K562 (cell line): Measurements from ENCODE around the gene TPCN1. TPM values are rescaled to one million over a fixed set of nuclear protein-coding genes. Genes with fewer than 3 reads are reported as not detected.

ENCODE experiments used
- BCOR ChIP-seq: fragments of 450-650 bp; IDR thresholded peaks from 2 replicates; pipeline ENCODE4 v1.6.1; 2016
- CCNT2 ChIP-seq: IDR thresholded peaks from 2 replicates; pipeline ENCODE4 v1.6.1; 2011; ENCODE audit warnings: borderline replicate concordance, low read depth, mild to moderate bottlenecking, moderate library complexity, mixed read lengths, low read length; ENCODE audit not compliant: insufficient read length; ENCODE audit errors: extremely low read depth
- ETV5 ChIP-seq: sonication (generic); formaldehyde crosslinking; IDR thresholded peaks from 2 replicates; pipeline ENCODE4 v1.4.0; 2020; ENCODE audit warnings: low read depth, mild to moderate bottlenecking, missing genetic modification reagents
- FOSL1 ChIP-seq: fragments of 200-800 bp; sonication (Bioruptor generic); conservative IDR thresholded peaks from 2 replicates; pipeline ENCODE4 v1.6.1; 2016; ENCODE audit warnings: missing genetic modification characterization, missing compliant biosample characterization
- HNRNPH1 ChIP-seq: fragments of 200-400 bp; formaldehyde crosslinking; optimal IDR thresholded peaks from 2 replicates; pipeline ENCODE3; 2017; ENCODE audit warnings: low read depth, mild to moderate bottlenecking, low read length, moderate library complexity
- KDM1A ChIP-seq, 2 experiments: fragments of 450-650 bp; IDR thresholded peaks; 2 replicates each; pipeline ENCODE4 v1.6.1; 2016; ENCODE audit warnings: mild to moderate bottlenecking in 2 of 2
- KLF16 ChIP-seq: IDR thresholded peaks from 2 replicates; pipeline ENCODE4 v1.6.1; 2016; ENCODE audit warnings: antibody characterized with exemption
- LCOR ChIP-seq: sonication (generic); formaldehyde crosslinking; IDR thresholded peaks from 2 replicates; pipeline ENCODE4 v1.8.0; 2022; ENCODE audit warnings: mild to moderate bottlenecking, missing genetic modification reagents
- NR1H2 ChIP-seq: sonication (generic); formaldehyde crosslinking; IDR thresholded peaks from 2 replicates; pipeline ENCODE4 v1.4.0; 2020; ENCODE audit warnings: mild to moderate bottlenecking, missing genetic modification reagents
- PRPF4 ChIP-seq: fragments of 200-400 bp; formaldehyde crosslinking; IDR thresholded peaks from one replicate; pipeline ENCODE4 v1.6.1; 2017; ENCODE audit warnings: low read length, low read depth, mild to moderate bottlenecking; ENCODE audit not compliant: insufficient read depth, poor library complexity, severe bottlenecking
- RBBP5 ChIP-seq: fragments of 200-600 bp; sonication (generic); IDR thresholded peaks from 2 replicates; pipeline ENCODE4 v1.6.1; 2012; ENCODE audit warnings: borderline replicate concordance, mild to moderate bottlenecking, low read length, control low read depth, inconsistent platforms; ENCODE audit not compliant: insufficient read depth, poor library complexity, severe bottlenecking
- SAP30 ChIP-seq: fragments of 200-600 bp; sonication (generic); IDR thresholded peaks from 2 replicates; pipeline ENCODE4 v1.6.1; 2012; ENCODE audit warnings: borderline replicate concordance, low read depth, mild to moderate bottlenecking, moderate library complexity, low read length, control low read depth, inconsistent platforms; ENCODE audit not compliant: insufficient read depth, poor library complexity, severe bottlenecking
- SMAD4 ChIP-seq: fragments of 250-450 bp; sonication (Bioruptor Pico); conservative IDR thresholded peaks from 2 replicates; pipeline ENCODE4 v1.8.0; 2021; ENCODE audit warnings: inconsistent platforms, mild to moderate bottlenecking, moderate library complexity
- SMC3 ChIP-seq: conservative IDR thresholded peaks from 2 replicates; pipeline ENCODE4 v1.6.1; 2011; ENCODE audit warnings: low read depth, low read length, improper control_type of control experiment; ENCODE audit not compliant: insufficient read depth
- SP1 ChIP-seq: sonication (generic); formaldehyde crosslinking; IDR thresholded peaks from 2 replicates; pipeline ENCODE4 v1.8.1; 2022; ENCODE audit warnings: mild to moderate bottlenecking, missing genetic modification reagents
- TAF7 ChIP-seq: fragments of 450-650 bp; IDR thresholded peaks from 2 replicates; pipeline ENCODE4 v1.6.1; 2016; ENCODE audit warnings: missing genetic modification characterization, missing compliant biosample characterization
- U2AF2 ChIP-seq: fragments of 200-400 bp; formaldehyde crosslinking; optimal IDR thresholded peaks from 2 replicates; pipeline ENCODE3; 2017; ENCODE audit warnings: low read depth, mild to moderate bottlenecking, low read length
- WHSC1 ChIP-seq: IDR thresholded peaks from one replicate; pipeline ENCODE4 v1.6.1; 2012; ENCODE audit warnings: low read length, control low read depth, inconsistent platforms
- ZNF239 ChIP-seq: fragments of 250-450 bp; sonication (Bioruptor Pico); IDR thresholded peaks from 2 replicates; pipeline ENCODE4 v1.4.0; 2020; ENCODE audit warnings: mild to moderate bottlenecking
- ZNF57 ChIP-seq: fragments of 450-650 bp; formaldehyde crosslinking; IDR thresholded peaks from 2 replicates; pipeline ENCODE4 v1.4.0; 2020; ENCODE audit warnings: mild to moderate bottlenecking, moderate library complexity
- ZNF699 ChIP-seq: fragments of 250-450 bp; sonication (Bioruptor Pico); IDR thresholded peaks from 2 replicates; pipeline ENCODE4 v1.8.0; 2021; ENCODE audit warnings: mild to moderate bottlenecking, moderate library complexity; ENCODE audit not compliant: insufficient replicate concordance
- ZNF766 ChIP-seq: fragments of 200-800 bp; sonication (Bioruptor generic); conservative IDR thresholded peaks from 2 replicates; pipeline ENCODE4 v1.6.1; 2016; ENCODE audit warnings: missing genetic modification characterization, missing compliant biosample characterization
- polyA plus RNA-seq, 8 experiments: library from polyadenylated mRNA; depleted of rRNA in 4 of 8; stranded (reverse) in 5 of 8; unstranded in 3 of 8; fragments of >200 nt; fragmentation: Nextera tagmentation in 2 of 8; fragmentation: Illumina TruSeq in 1 of 8; extraction: Ambion mirVana in 2 of 8; extraction: Trizol in 1 of 8; gene quantifications; 2 replicates each; pipeline versions ENCODE4 v1.2.1 to v1.2.3, GENCODE V29; 2011 to 2014; ENCODE audit warnings: inconsistent platforms in 1 of 8, missing spikeins in 1 of 8
- total RNA-seq, 7 experiments: library from RNA; depleted of rRNA in 6 of 7; stranded (reverse); fragments of >200 nt in 6 of 7; fragmentation: Illumina TruSeq in 2 of 7; extraction: Trizol in 2 of 7; gene quantifications; 2 replicates each; pipeline versions ENCODE4 v1.2.1 to v1.2.3, GENCODE V29; 2011 to 2021; ENCODE audit warnings: low replicate concordance in 1 of 7
- TF ChIP-seq, protein P1 (sequence below): fragments of 250-450 bp; sonication (Bioruptor Pico); IDR thresholded peaks from 2 replicates; pipeline ENCODE4 v1.8.0; 2021; ENCODE audit warnings: moderate library complexity, mild to moderate bottlenecking, inconsistent platforms
- TF ChIP-seq, protein P2 (sequence below): fragments of 250-450 bp; sonication (Bioruptor Pico); IDR thresholded peaks from 2 replicates; pipeline ENCODE4 v1.5.0; 2021; ENCODE audit warnings: mild to moderate bottlenecking, borderline replicate concordance
- TF ChIP-seq, protein P3 (sequence below): fragments of 450-650 bp; formaldehyde crosslinking; conservative IDR thresholded peaks from 2 replicates; pipeline ENCODE4 v1.4.0; 2022; ENCODE audit warnings: mild to moderate bottlenecking, missing genetic modification characterization

The TPCN1 gene
- total and polyA plus RNA-seq, 9 of the 15 experiments (the other 6 are each of a cell fraction or from before 2014, with no cell fraction given) = 0.80 to 23.8 (median 7.4) TPM

DNA sequence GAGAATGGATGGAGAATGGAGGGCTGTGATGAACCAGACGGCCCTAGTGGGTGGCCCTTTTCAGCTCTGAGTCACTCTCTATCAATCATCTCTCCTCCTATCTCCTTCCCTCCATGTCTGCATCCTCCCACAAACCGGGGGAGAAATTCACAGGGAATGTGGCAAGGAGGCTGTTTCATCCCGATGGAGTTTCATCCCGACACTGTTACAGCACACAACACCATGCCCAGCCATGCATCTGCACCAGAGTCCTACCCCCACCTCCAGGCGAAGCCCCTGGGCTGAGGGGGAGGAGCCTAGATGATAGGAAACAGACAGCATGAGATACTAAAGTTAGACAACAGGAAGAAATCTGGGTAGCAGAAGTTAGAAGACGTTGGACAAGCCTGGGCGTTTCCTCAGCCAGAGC lies 92.9 kb downstream of the TPCN1 start (continued):
- TF ChIP-seq, protein P1, sequence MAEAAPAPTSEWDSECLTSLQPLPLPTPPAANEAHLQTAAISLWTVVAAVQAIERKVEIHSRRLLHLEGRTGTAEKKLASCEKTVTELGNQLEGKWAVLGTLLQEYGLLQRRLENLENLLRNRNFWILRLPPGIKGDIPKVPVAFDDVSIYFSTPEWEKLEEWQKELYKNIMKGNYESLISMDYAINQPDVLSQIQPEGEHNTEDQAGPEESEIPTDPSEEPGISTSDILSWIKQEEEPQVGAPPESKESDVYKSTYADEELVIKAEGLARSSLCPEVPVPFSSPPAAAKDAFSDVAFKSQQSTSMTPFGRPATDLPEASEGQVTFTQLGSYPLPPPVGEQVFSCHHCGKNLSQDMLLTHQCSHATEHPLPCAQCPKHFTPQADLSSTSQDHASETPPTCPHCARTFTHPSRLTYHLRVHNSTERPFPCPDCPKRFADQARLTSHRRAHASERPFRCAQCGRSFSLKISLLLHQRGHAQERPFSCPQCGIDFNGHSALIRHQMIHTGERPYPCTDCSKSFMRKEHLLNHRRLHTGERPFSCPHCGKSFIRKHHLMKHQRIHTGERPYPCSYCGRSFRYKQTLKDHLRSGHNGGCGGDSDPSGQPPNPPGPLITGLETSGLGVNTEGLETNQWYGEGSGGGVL (CRISPR knock-in tag) = no peak
- TF ChIP-seq ETV5 (no peak), NR1H2 (CRISPR knock-in tag) (no peak), FOSL1 (tag) (peak; percentile 92), LCOR (no peak), SP1 (CRISPR knock-in tag) (0 out of 2 replicates have a peak, but pooled peaks have one; percentile 39), ZNF57 (no peak), CCNT2 (no peak), SMAD4 (CRISPR knock-in tag) (0 out of 2 replicates have a peak, but pooled peaks have one; percentile 52), RBBP5 (no peak), BCOR (peak; percentile 96), KDM1A (IDR thresholded peaks at IDR 0.05) (peak; percentile 91 to 94), HNRNPH1 (no peak), ZNF239 (CRISPR knock-in tag) (no peak), KLF16 (no peak), SAP30 (no peak), TAF7 (no peak), WHSC1 (no peak), ZNF699 (CRISPR knock-in tag) (no peak), PRPF4 (no peak), U2AF2 (no peak), ZNF766 (CRISPR knock-in tag) (no peak), SMC3 (no peak)
- TF ChIP-seq, protein P2, sequence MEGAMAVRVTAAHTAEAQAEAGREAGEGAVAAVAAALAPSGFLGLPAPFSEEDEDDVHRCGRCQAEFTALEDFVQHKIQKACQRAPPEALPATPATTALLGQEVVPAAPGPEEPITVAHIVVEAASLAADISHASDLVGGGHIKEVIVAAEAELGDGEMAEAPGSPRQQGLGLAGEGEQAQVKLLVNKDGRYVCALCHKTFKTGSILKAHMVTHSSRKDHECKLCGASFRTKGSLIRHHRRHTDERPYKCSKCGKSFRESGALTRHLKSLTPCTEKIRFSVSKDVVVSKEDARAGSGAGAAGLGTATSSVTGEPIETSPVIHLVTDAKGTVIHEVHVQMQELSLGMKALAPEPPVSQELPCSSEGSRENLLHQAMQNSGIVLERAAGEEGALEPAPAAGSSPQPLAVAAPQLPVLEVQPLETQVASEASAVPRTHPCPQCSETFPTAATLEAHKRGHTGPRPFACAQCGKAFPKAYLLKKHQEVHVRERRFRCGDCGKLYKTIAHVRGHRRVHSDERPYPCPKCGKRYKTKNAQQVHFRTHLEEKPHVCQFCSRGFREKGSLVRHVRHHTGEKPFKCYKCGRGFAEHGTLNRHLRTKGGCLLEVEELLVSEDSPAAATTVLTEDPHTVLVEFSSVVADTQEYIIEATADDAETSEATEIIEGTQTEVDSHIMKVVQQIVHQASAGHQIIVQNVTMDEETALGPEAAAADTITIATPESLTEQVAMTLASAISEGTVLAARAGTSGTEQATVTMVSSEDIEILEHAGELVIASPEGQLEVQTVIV (CRISPR knock-in tag) = no peak
- TF ChIP-seq, protein P3, sequence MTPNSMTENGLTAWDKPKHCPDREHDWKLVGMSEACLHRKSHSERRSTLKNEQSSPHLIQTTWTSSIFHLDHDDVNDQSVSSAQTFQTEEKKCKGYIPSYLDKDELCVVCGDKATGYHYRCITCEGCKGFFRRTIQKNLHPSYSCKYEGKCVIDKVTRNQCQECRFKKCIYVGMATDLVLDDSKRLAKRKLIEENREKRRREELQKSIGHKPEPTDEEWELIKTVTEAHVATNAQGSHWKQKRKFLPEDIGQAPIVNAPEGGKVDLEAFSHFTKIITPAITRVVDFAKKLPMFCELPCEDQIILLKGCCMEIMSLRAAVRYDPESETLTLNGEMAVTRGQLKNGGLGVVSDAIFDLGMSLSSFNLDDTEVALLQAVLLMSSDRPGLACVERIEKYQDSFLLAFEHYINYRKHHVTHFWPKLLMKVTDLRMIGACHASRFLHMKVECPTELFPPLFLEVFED (CRISPR knock-in tag) = no peak
